Rectal smooth muscle tissue (tissue), 1 donor: Measurements from ENCODE around the gene SWI5.
A peak's percentile ranks its signal among the peaks of the same experiment; 100 is the strongest.
"Not testable (repeated sequence)": the region's sequence is repeated elsewhere in the genome, so short reads cannot be mapped to it uniquely, and the experiment has no call there.

Experiments used
- H3K27ac ChIP-seq: one replicate; pipeline ENCODE4 v1.7.0; 2013; ENCODE audit warnings: low read depth, low read length, inconsistent platforms
- H3K27me3 ChIP-seq: one replicate; pipeline ENCODE4 v1.7.0; 2013; ENCODE audit warnings: low read length; ENCODE audit not compliant: control insufficient read depth, insufficient read depth
- H3K36me3 ChIP-seq: one replicate; pipeline ENCODE4 v1.7.0; 2013; ENCODE audit warnings: low read length; ENCODE audit not compliant: control insufficient read depth, insufficient read depth
- H3K4me1 ChIP-seq: one replicate; pipeline ENCODE4 v1.7.0; 2013; ENCODE audit warnings: low read length; ENCODE audit not compliant: control insufficient read depth, insufficient read depth
- H3K4me3 ChIP-seq: one replicate; pipeline ENCODE4 v1.7.0; 2013; ENCODE audit warnings: low read length
- H3K9ac ChIP-seq: one replicate; pipeline ENCODE4 v1.7.0; 2013; ENCODE audit warnings: low read length

SWI5 gene

DNA sequence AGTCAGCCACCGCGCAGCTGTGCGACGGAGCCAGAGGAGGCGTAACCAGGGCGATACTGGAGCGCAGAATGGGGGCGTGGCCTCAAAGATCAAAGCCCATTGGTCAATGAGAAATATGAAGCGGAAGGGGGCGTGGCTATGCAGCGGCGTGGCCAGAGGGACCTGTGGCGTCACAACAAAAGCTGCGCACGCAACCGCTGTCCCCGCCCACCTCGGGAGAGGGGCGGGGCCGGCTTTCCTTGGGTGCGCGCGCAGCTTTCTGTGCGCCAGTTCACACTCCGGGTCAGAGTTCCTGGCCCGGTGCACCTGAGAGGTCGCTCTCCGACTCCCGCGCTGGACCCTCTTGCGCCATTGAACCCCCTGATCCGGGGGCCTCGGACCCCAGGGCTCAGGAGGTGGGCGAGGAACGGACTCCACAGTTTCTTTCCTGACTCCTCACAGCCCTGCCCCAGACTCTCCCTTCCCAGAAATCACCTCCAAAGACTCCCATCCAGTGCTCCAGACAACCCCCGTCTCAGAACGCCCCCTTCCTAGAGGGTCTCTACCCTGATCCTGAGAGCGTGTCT, at the start of gene SWI5:
Gene SWI5, plus strand, starts transcription at position 269 of the 566 bp plus-strand sequence.
- peaks cover 7% of the 10 kb centered on the region for H3K4me1 ChIP-seq
- peak within 1 kb of the TSS; percentile 88 for H3K27ac ChIP-seq
- no peaks in the 10 kb centered on the region for H3K27me3 ChIP-seq
- H3K9ac ChIP-seq = peak within 1 kb of the TSS; percentile 75
- peaks cover 12% of the 10 kb centered on the region for H3K36me3 ChIP-seq
- peak within 1 kb of the TSS; percentile 93 for H3K4me3 ChIP-seq

GRCh38 chr9:128226412-128226801, 49.7 kb upstream of the SWI5 start:
- no peaks in the 10 kb centered on the region for H3K4me1 ChIP-seq
- no peak overlapping the region for H3K4me3 ChIP-seq

GRCh38 chr9:128230897-128231296, 45.2 kb upstream of the SWI5 start:
- not testable (repeated sequence) for H3K27me3 ChIP-seq, H3K4me3 ChIP-seq, H3K4me1 ChIP-seq, H3K9ac ChIP-seq, H3K36me3 ChIP-seq, H3K27ac ChIP-seq

More at GRCh38 chr9:128226412-128226801, 49.7 kb upstream of the SWI5 start:
- Histone ChIP-seq H3K9ac (no peak overlapping the region), H3K27ac (no peak overlapping the region), H3K27me3 (no peaks in the 10 kb centered on the region), H3K36me3 (no peaks in the 10 kb centered on the region)

GRCh38 chr9:128231638-128232527, 44.2 kb upstream of the SWI5 start:
- Histone ChIP-seq H3K27me3 (no peaks in the 10 kb centered on the region), H3K9ac (no peak overlapping the region), H3K27ac (no peak overlapping the region), H3K4me1 (no peaks in the 10 kb centered on the region), H3K4me3 (no peak overlapping the region), H3K36me3 (no peaks in the 10 kb centered on the region)

GRCh38 chr9:128232528-128233428, 43.3 kb upstream of the SWI5 start:
- Histone ChIP-seq H3K4me1 (no peaks in the 10 kb centered on the region), H3K27ac (no peak overlapping the region), H3K9ac (no peak overlapping the region), H3K4me3 (no peak overlapping the region), H3K27me3 (no peaks in the 10 kb centered on the region), H3K36me3 (no peaks in the 10 kb centered on the region)

GRCh38 chr9:128233817-128234406, 42.2 kb upstream of the SWI5 start:
- Histone ChIP-seq H3K27me3 (no peaks in the 10 kb centered on the region), H3K4me3 (no peak overlapping the region), H3K9ac (no peak overlapping the region), H3K36me3 (no peaks in the 10 kb centered on the region), H3K4me1 (no peaks in the 10 kb centered on the region), H3K27ac (no peak overlapping the region)

GRCh38 chr9:128242124-128242523, 34.0 kb upstream of the SWI5 start:
- H3K27ac ChIP-seq = no peak overlapping the region
- no peak overlapping the region for H3K9ac ChIP-seq

DNA sequence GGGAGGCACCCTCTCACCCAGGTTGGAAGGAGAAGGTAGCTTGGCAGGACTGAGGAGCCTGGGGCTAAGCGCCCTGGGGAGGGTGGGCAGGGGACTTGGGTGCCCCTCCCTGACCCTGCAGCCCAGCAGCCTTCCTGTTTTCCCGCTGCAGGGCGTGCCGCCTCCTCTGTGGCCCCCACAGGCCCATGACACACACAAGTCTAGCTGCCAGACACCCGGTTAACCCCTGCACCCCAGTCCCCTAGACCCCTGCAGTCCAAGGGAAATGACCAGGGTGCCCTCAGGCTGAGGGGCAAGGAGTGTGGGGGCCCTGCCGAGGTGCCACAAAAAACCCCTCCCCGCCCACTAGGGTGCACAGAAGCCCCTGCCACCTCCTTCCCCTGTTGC, 33.3 kb upstream of the SWI5 start:
- Histone ChIP-seq H3K27ac (no peak overlapping the region), H3K36me3 (no peaks in the 10 kb centered on the region), H3K4me1 (peaks cover 5% of the 10 kb centered on the region), H3K9ac (no peak overlapping the region), H3K27me3 (peaks cover 3% of the 10 kb centered on the region), H3K4me3 (no peak overlapping the region)

More at GRCh38 chr9:128242124-128242523, 34.0 kb upstream of the SWI5 start:
- peaks cover 5% of the 10 kb centered on the region for H3K4me1 ChIP-seq
- no peak overlapping the region for H3K4me3 ChIP-seq
- peaks cover 3% of the 10 kb centered on the region for H3K27me3 ChIP-seq
- no peaks in the 10 kb centered on the region for H3K36me3 ChIP-seq

GRCh38 chr9:128243215-128244018, 32.7 kb upstream of the SWI5 start:
- Histone ChIP-seq H3K4me3 (no peak overlapping the region), H3K9ac (no peak overlapping the region), H3K4me1 (peaks cover 5% of the 10 kb centered on the region), H3K27me3 (peaks cover 3% of the 10 kb centered on the region), H3K27ac (peak overlapping the region; percentile 37), H3K36me3 (peaks cover 2% of the 10 kb centered on the region)

- peaks cover 4% of the 10 kb centered on the region for H3K36me3 ChIP-seq
- peaks cover 5% of the 10 kb centered on the region for H3K4me1 ChIP-seq
- peak overlapping the region; percentile 29 for H3K4me3 ChIP-seq
- peak overlapping the region; percentile 45 for H3K27ac ChIP-seq
- peaks cover 3% of the 10 kb centered on the region for H3K27me3 ChIP-seq
- peak overlapping the region; percentile 21 for H3K9ac ChIP-seq
These were observed 31.8 kb upstream of the SWI5 start for GRCh38 chr9:128244091-128244836.

DNA sequence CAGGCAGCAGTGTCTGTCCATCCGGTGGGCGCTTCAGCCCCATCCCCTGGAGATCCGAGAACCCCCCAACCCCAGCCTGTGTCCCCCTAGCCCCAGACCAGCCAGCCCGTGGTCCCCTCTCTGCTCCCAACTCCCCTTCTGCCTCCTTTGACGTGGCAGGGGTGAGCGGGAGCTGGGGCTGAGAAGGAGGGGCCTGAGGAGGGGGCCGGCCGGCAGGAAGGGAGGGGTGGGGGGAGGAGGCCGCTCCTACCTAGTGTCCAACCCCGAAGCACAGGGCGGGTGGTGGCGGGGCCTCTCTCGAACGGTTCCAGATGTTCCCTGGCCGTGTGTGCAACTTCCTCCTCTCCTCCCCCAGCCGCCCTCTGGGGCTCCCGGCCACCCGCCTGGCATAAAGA, 31.2 kb upstream of the SWI5 start:
- H3K36me3 ChIP-seq = peaks cover 4% of the 10 kb centered on the region
- peak overlapping the region; percentile 29 for H3K4me3 ChIP-seq
- H3K27ac ChIP-seq = peak overlapping the region; percentile 45
- no peak overlapping the region for H3K9ac ChIP-seq
- peaks cover 3% of the 10 kb centered on the region for H3K27me3 ChIP-seq
- H3K4me1 ChIP-seq = peaks cover 5% of the 10 kb centered on the region
